ENCODE results near the gene WIZ.
A peak's percentile ranks its signal among the peaks of the same experiment; 100 is the strongest.

WIZ gene

GRCh38 chr19:15381864-15382263, 67.9 kb downstream of the WIZ start:
- Histone ChIP-seq H3K4me1 (ENCODE audit: control insufficient read depth, insufficient read depth, low read length) (peaks cover 19% of the 10 kb centered on the region; the same call in 1 of the 2 replicates), H3K9ac (ENCODE audit: low read length) (no peak overlapping the region), H3K4me3 (ENCODE audit: low read depth, low read length) (no peak overlapping the region), H3K36me3 (ENCODE audit: control insufficient read depth, insufficient read depth, low read length) (peaks cover 19% of the 10 kb centered on the region), H3K9me3 (ENCODE audit: control insufficient read depth, insufficient read depth, low read depth, low read length) (no peaks in the 10 kb centered on the region), H3K27ac (ENCODE audit: low read depth, low read length) (no peak overlapping the region), H3K27me3 (ENCODE audit: control insufficient read depth, insufficient read depth, low read length) (no peaks in the 10 kb centered on the region)

GRCh38 chr19:15381429-15381828, 68.3 kb downstream of the WIZ start:
- Histone ChIP-seq H3K9me3 (ENCODE audit: control insufficient read depth, insufficient read depth, low read depth, low read length) (no peaks in the 10 kb centered on the region), H3K36me3 (ENCODE audit: control insufficient read depth, insufficient read depth, low read length) (peaks cover 15% of the 10 kb centered on the region), H3K4me3 (ENCODE audit: low read depth, low read length) (peak overlapping the region; percentile 98; the same call in 1 of the 2 replicates), H3K27me3 (ENCODE audit: control insufficient read depth, insufficient read depth, low read length) (no peaks in the 10 kb centered on the region), H3K27ac (ENCODE audit: low read depth, low read length) (no peak overlapping the region), H3K4me1 (ENCODE audit: control insufficient read depth, insufficient read depth, low read length) (peaks cover 21% of the 10 kb centered on the region; the same call in 1 of the 2 replicates), H3K9ac (ENCODE audit: low read length) (no peak overlapping the region)

GRCh38 chr19:15379999-15380647, 69.6 kb downstream of the WIZ start:
- H3K27me3 ChIP-seq (ENCODE audit: control insufficient read depth, insufficient read depth, low read length) = no peaks in the 10 kb centered on the region
- H3K4me1 ChIP-seq (ENCODE audit: control insufficient read depth, insufficient read depth, low read length) = peaks cover 21% of the 10 kb centered on the region; the same call in 1 of the 2 replicates
- no peaks in the 10 kb centered on the region for H3K9me3 ChIP-seq (ENCODE audit: control insufficient read depth, insufficient read depth, low read depth, low read length)
- peaks cover 12% of the 10 kb centered on the region for H3K36me3 ChIP-seq (ENCODE audit: control insufficient read depth, insufficient read depth, low read length)
- H3K27ac ChIP-seq (ENCODE audit: low read depth, low read length) = peak overlapping the region; percentile 80; the same call in 1 of the 2 replicates
- peak overlapping the region; percentile 85 for H3K9ac ChIP-seq (ENCODE audit: low read length)
- peak overlapping the region; percentile 98 for H3K4me3 ChIP-seq (ENCODE audit: low read depth, low read length)

DNA sequence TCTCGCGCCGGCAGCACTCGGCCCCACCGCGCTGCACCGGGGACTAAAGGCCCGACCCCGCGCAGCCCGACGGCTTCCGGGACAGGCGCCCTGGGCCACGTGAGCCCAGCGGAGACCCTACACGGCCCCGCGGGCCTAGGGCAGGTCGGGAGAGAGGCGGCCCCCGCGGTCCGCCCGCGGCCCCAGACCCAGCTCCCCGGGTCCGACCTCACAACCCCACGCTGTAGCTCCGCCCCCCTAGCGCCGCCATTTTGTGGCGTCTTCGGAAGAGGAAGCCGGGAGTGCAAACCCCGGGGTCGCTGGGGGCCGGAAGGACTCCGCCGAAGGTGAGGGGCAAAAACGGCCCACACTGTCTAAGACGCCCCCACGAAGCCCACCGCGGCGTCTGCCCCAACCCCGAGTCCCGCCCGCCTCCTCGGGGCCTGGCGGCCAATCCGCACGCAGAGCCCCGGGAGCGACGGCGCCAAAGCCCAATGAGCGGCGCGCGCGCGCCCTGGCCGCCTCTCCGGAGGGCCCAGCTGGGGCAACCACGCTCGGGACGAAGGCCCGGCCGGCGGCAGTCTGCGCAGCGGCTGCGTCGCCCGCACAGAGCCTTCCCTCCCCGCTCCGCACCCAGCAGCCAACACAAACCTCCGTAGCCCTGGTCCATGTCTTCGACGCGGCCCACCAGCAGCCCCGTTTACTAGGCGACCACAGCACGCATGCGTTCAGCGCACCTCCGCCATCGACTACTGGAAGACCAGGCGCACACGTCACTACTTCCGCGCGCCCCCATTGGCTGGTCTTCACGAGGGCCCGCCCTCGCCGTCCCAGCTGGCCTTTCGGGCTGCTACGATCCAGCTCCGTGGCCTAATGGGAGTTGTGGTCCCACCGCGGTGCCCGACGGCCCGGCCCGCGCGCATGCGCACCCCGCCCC, 70.4 kb downstream of the WIZ start, which contains the start of gene AKAP8:
AKAP8 (minus strand) TSS at position 705 of the 916 bp plus-strand sequence; CDS start at position 649, 56 bp downstream.
- Histone ChIP-seq H3K36me3 (ENCODE audit: control insufficient read depth, insufficient read depth, low read length) (peaks cover 20% of the 10 kb centered on the region), H3K27me3 (ENCODE audit: control insufficient read depth, insufficient read depth, low read length) (no peaks in the 10 kb centered on the region), H3K9ac (ENCODE audit: low read length) (peak within 1 kb of the TSS; percentile 98), H3K4me3 (ENCODE audit: low read depth, low read length) (peak within 1 kb of the TSS; percentile 98), H3K27ac (ENCODE audit: low read depth, low read length) (peak within 1 kb of the TSS; percentile 99), H3K4me1 (ENCODE audit: control insufficient read depth, insufficient read depth, low read length) (peaks cover 21% of the 10 kb centered on the region; the same call in 1 of the 2 replicates), H3K9me3 (ENCODE audit: control insufficient read depth, insufficient read depth, low read depth, low read length) (no peaks in the 10 kb centered on the region)

- H3K36me3 ChIP-seq (ENCODE audit: control insufficient read depth, insufficient read depth, low read length) = peaks cover 27% of the 10 kb centered on the region
- H3K27ac ChIP-seq (ENCODE audit: low read depth, low read length) = peak overlapping the region; percentile 99
- peak overlapping the region; percentile 98 for H3K4me3 ChIP-seq (ENCODE audit: low read depth, low read length)
- peaks cover 21% of the 10 kb centered on the region; the same call in 1 of the 2 replicates for H3K4me1 ChIP-seq (ENCODE audit: control insufficient read depth, insufficient read depth, low read length)
- peak overlapping the region; percentile 98 for H3K9ac ChIP-seq (ENCODE audit: low read length)
- no peaks in the 10 kb centered on the region for H3K27me3 ChIP-seq (ENCODE audit: control insufficient read depth, insufficient read depth, low read length)
- no peaks in the 10 kb centered on the region for H3K9me3 ChIP-seq (ENCODE audit: control insufficient read depth, insufficient read depth, low read depth, low read length)
Observed at GRCh38 chr19:15378534-15379082, 71.1 kb downstream of the WIZ start.

DNA sequence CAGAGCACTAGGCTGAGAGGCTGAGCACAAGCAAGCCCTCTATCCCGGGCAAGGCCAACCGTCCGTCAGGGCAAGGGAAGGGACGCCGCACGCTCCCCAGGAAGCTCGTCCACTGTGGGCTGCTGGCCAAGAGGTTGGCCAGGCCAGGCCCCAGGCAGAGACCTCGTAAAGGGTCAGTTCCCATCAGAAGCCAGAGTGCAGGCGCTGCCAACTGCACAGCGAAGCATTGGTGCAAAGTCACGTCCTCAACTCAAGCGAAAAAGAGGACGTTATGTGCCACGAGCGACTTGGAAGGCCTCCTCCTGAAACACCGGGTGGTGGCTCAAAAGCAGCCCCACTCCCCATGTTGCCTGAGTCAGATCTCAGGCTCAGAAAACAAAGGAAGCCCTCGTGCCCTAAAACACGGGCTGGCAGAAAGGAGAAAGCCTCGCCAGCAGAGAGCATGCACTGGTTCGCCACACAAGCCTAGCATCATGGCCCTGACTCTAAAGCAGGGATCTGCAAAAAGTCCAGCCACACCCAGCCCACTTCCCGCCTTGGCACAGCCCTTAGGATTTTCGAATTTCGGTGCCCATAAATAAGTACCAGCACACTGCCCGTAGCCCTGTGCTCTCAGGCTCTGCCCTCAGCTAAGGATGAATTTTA, 74.8 kb downstream of the WIZ start:
- Histone ChIP-seq H3K9ac (ENCODE audit: low read length) (no peak overlapping the region), H3K9me3 (ENCODE audit: control insufficient read depth, insufficient read depth, low read depth, low read length) (no peaks in the 10 kb centered on the region), H3K4me3 (ENCODE audit: low read depth, low read length) (no peak overlapping the region), H3K4me1 (ENCODE audit: control insufficient read depth, insufficient read depth, low read length) (peaks cover 12% of the 10 kb centered on the region; the same call in 1 of the 2 replicates), H3K36me3 (ENCODE audit: control insufficient read depth, insufficient read depth, low read length) (peaks cover 53% of the 10 kb centered on the region), H3K27ac (ENCODE audit: low read depth, low read length) (no peak overlapping the region), H3K27me3 (ENCODE audit: control insufficient read depth, insufficient read depth, low read length) (no peaks in the 10 kb centered on the region)

- Histone ChIP-seq H3K9ac (ENCODE audit: low read length) (no peak overlapping the region), H3K27ac (ENCODE audit: low read depth, low read length) (no peak overlapping the region), H3K4me1 (ENCODE audit: control insufficient read depth, insufficient read depth, low read length) (peaks cover 12% of the 10 kb centered on the region; the same call in 1 of the 2 replicates), H3K36me3 (ENCODE audit: control insufficient read depth, insufficient read depth, low read length) (peaks cover 61% of the 10 kb centered on the region), H3K4me3 (ENCODE audit: low read depth, low read length) (no peak overlapping the region), H3K9me3 (ENCODE audit: control insufficient read depth, insufficient read depth, low read depth, low read length) (no peaks in the 10 kb centered on the region), H3K27me3 (ENCODE audit: control insufficient read depth, insufficient read depth, low read length) (no peaks in the 10 kb centered on the region)
Observed at GRCh38 chr19:15374105-15374651, 75.6 kb downstream of the WIZ start.

GRCh38 chr19:15373644-15374043, 76.1 kb downstream of the WIZ start:
- Histone ChIP-seq H3K9me3 (ENCODE audit: control insufficient read depth, insufficient read depth, low read depth, low read length) (no peaks in the 10 kb centered on the region), H3K9ac (ENCODE audit: low read length) (no peak overlapping the region), H3K36me3 (ENCODE audit: control insufficient read depth, insufficient read depth, low read length) (peaks cover 66% of the 10 kb centered on the region), H3K27me3 (ENCODE audit: control insufficient read depth, insufficient read depth, low read length) (no peaks in the 10 kb centered on the region), H3K27ac (ENCODE audit: low read depth, low read length) (no peak overlapping the region), H3K4me3 (ENCODE audit: low read depth, low read length) (no peak overlapping the region), H3K4me1 (ENCODE audit: control insufficient read depth, insufficient read depth, low read length) (peaks cover 12% of the 10 kb centered on the region; the same call in 1 of the 2 replicates)

- Histone ChIP-seq H3K9me3 (ENCODE audit: control insufficient read depth, insufficient read depth, low read depth, low read length) (no peaks in the 10 kb centered on the region), H3K9ac (ENCODE audit: low read length) (no peak overlapping the region), H3K27me3 (ENCODE audit: control insufficient read depth, insufficient read depth, low read length) (no peaks in the 10 kb centered on the region), H3K36me3 (ENCODE audit: control insufficient read depth, insufficient read depth, low read length) (peaks cover 74% of the 10 kb centered on the region), H3K27ac (ENCODE audit: low read depth, low read length) (no peak overlapping the region), H3K4me1 (ENCODE audit: control insufficient read depth, insufficient read depth, low read length) (peaks cover 10% of the 10 kb centered on the region; the same call in 1 of the 2 replicates), H3K4me3 (ENCODE audit: low read depth, low read length) (no peak overlapping the region)
Observed at GRCh38 chr19:15372891-15373301, 76.9 kb downstream of the WIZ start.

- H3K9me3 ChIP-seq (ENCODE audit: control insufficient read depth, insufficient read depth, low read depth, low read length) = no peaks in the 10 kb centered on the region
- H3K4me1 ChIP-seq (ENCODE audit: control insufficient read depth, insufficient read depth, low read length) = peaks cover 7% of the 10 kb centered on the region; the same call in 1 of the 2 replicates
- H3K9ac ChIP-seq (ENCODE audit: low read length) = no peak overlapping the region
- H3K27me3 ChIP-seq (ENCODE audit: control insufficient read depth, insufficient read depth, low read length) = no peaks in the 10 kb centered on the region
- H3K36me3 ChIP-seq (ENCODE audit: control insufficient read depth, insufficient read depth, low read length) = peaks cover 78% of the 10 kb centered on the region
- no peak overlapping the region for H3K27ac ChIP-seq (ENCODE audit: low read depth, low read length)
- no peak overlapping the region for H3K4me3 ChIP-seq (ENCODE audit: low read depth, low read length)
Observed at GRCh38 chr19:15372470-15372869, 77.3 kb downstream of the WIZ start.
